Left lung (tissue), 10 donors: Measurements from ENCODE around the gene FBXW5. TPM values are rescaled to one million over a fixed set of nuclear protein-coding genes. Genes with fewer than 3 reads are reported as not detected.

Source experiments
- ATAC-seq: fragments of 200-7000 bp; cut with Tn5 transposase; one replicate; pipeline ENCODE4 v1.9.1; 2020; ENCODE audit warnings: moderate library complexity
- DNase-seq, 4 donors: peaks; one replicate each; pipeline ENCODE4 v3.0.0-alpha.2; 2013 to 2020
- H3K27ac ChIP-seq, 2 donors: fragments of 200-600 bp; sonication (generic) in 1 of 2; one replicate each; pipeline versions ENCODE4 v1.5.0 to v1.8.0; 2020 to 2021
- H3K27me3 ChIP-seq, 2 donors: fragments of 200-600 bp; sonication (generic) in 1 of 2; one replicate each; pipeline versions ENCODE4 v1.5.0 to v1.8.0; 2020 to 2021
- H3K36me3 ChIP-seq, 2 donors: fragments of 200-600 bp; sonication (generic) in 1 of 2; one replicate each; pipeline versions ENCODE4 v1.5.0 to v1.8.0; 2020 to 2021
- H3K4me1 ChIP-seq, 2 donors: fragments of 200-600 bp; one replicate each; pipeline ENCODE4 v1.8.0; 2021
- H3K4me3 ChIP-seq, 2 donors: fragments of 200-600 bp; sonication (generic) in 1 of 2; one replicate each; pipeline versions ENCODE4 v1.5.0 to v1.8.0; 2020 to 2021; ENCODE audit warnings: mild to moderate bottlenecking in 1 of 2
- H3K9me3 ChIP-seq, 2 donors: fragments of 200-600 bp; sonication (generic) in 1 of 2; one replicate each; pipeline versions ENCODE4 v1.5.0 to v1.8.0; 2020 to 2021
- CTCF ChIP-seq, 2 donors: fragments of 200-600 bp; sonication (generic) in 1 of 2; IDR thresholded peaks; one replicate each; pipeline versions ENCODE4 v1.5.0 to v1.8.0; 2021; ENCODE audit warnings: antibody characterized with exemption in 2 of 2
- intact Hi-C, 2 donors: fragments of 100-400 bp; cut with DNase I; formaldehyde crosslinking; loops; one replicate each; pipeline versions ENCODE4 v1.11.2 to v1.14.2; 2022
- polyA plus RNA-seq, 6 donors: library from polyadenylated mRNA; unstranded; fragments of 120-200 nt; gene quantifications; one replicate each; pipeline ENCODE4 v1.2.1, GENCODE V29; 2013; ENCODE audit not compliant: insufficient read length in 6 of 6
- total RNA-seq, 2 donors: library from RNA; stranded (reverse); fragmentation: NEBNext Ultra II Directional; extraction: Animal tissue kit (Norgen Biotek cat#: 25700); gene quantifications; one replicate each; pipeline ENCODE4 v1.2.1, GENCODE V29; 2021
- donor health status: DM: no; HTN: yes; CAD: no.
- donor health status: DM: no; HTN: no; CAD: no.

Gene FBXW5
- total and polyA plus RNA-seq, 8 donors, result 33.0 to 111 (median 47.7) TPM

- Histone ChIP-seq H3K4me1 (peaks cover 0 to 7% of the 10 kb centered on the region in 2 donors), H3K36me3 (no peaks in the 10 kb centered on the region), H3K27ac (no peak overlapping the region), H3K9me3 (no peaks in the 10 kb centered on the region), H3K27me3 (no peaks in the 10 kb centered on the region), H3K4me3 (no peak overlapping the region)
- no peak for DNase-seq
- intact Hi-C loops, result no loop called here
- ATAC-seq, result no peak
- no peak for TF ChIP-seq CTCF (IDR thresholded peaks at IDR 0.05)
Observed at GRCh38 chr9:136958473-136958872, 13.9 kb upstream of the FBXW5 start.

GRCh38 chr9:136957901-136958300 lies 13.4 kb upstream of the FBXW5 start:
- H3K36me3 ChIP-seq, result no peaks in the 10 kb centered on the region
- H3K4me1 ChIP-seq, result peaks cover 0 to 7% of the 10 kb centered on the region in 2 donors
- no peak for ATAC-seq
- TF ChIP-seq CTCF (IDR thresholded peaks at IDR 0.05), result no peak
- H3K27me3 ChIP-seq, result no peaks in the 10 kb centered on the region
- intact Hi-C loops, result no loop called here
- no peak overlapping the region for H3K27ac ChIP-seq
- DNase-seq, result peak in 1 of 4 donors; percentile 53
- no peak overlapping the region for H3K4me3 ChIP-seq
- H3K9me3 ChIP-seq, result no peaks in the 10 kb centered on the region

- Histone ChIP-seq H3K4me1 (peaks cover 0 to 7% of the 10 kb centered on the region in 2 donors), H3K36me3 (no peaks in the 10 kb centered on the region), H3K27ac (no peak overlapping the region), H3K27me3 (no peaks in the 10 kb centered on the region), H3K9me3 (no peaks in the 10 kb centered on the region), H3K4me3 (no peak overlapping the region)
- intact Hi-C loops, result no loop called here
- DNase-seq, result no peak
- ATAC-seq, result no peak
- no peak for TF ChIP-seq CTCF (IDR thresholded peaks at IDR 0.05)
Observed at GRCh38 chr9:136957461-136957860, 12.9 kb upstream of the FBXW5 start.

GRCh38 chr9:136956604-136957003 lies 12.1 kb upstream of the FBXW5 start:
- intact Hi-C loops, result no loop called here
- no peak for DNase-seq
- TF ChIP-seq CTCF (IDR thresholded peaks at IDR 0.05), result no peak
- no peak overlapping the region for H3K4me3 ChIP-seq
- no peaks in the 10 kb centered on the region for H3K27me3 ChIP-seq
- no peaks in the 10 kb centered on the region for H3K36me3 ChIP-seq
- ATAC-seq, result no peak
- peaks cover 0 to 7% of the 10 kb centered on the region in 2 donors for H3K4me1 ChIP-seq
- H3K27ac ChIP-seq, result no peak overlapping the region
- H3K9me3 ChIP-seq, result no peaks in the 10 kb centered on the region

GRCh38 chr9:136955943-136956335 lies 11.4 kb upstream of the FBXW5 start:
- Histone ChIP-seq H3K4me3 (no peak overlapping the region), H3K4me1 (peaks cover 0 to 7% of the 10 kb centered on the region in 2 donors), H3K27ac (no peak overlapping the region), H3K9me3 (no peaks in the 10 kb centered on the region), H3K27me3 (no peaks in the 10 kb centered on the region), H3K36me3 (no peaks in the 10 kb centered on the region)
- no peak for TF ChIP-seq CTCF (IDR thresholded peaks at IDR 0.05)
- peak in 1 of 4 donors; percentile 42 for DNase-seq
- ATAC-seq, result no peak
- intact Hi-C loops, result no loop called here
